Neural crest cell (in vitro differentiated cells): ENCODE measurements around the gene LACTBL1. TPM values are rescaled to one million over a fixed set of nuclear protein-coding genes. Genes with fewer than 3 reads are reported as not detected.
A peak's percentile ranks its signal among the peaks of the same experiment; 100 is the strongest.

Experiments used
- DNase-seq: peaks from one replicate; pipeline ENCODE4 v3.0.0; 2021; ENCODE audit warnings: low read depth, mixed read lengths, low spot score
- H3K27ac Mint-ChIP-seq: one replicate; pipeline ENCODE4 v1.8.0; 2021; ENCODE audit warnings: mild to moderate bottlenecking, mixed read lengths; ENCODE audit not compliant: unreplicated experiment
- H3K27me3 Mint-ChIP-seq: 2 replicates; pipeline ENCODE4 v1.8.0; 2021; ENCODE audit warnings: low read depth, mild to moderate bottlenecking, mixed read lengths
- H3K36me3 Mint-ChIP-seq: 2 replicates; pipeline ENCODE4 v1.8.0; 2021; ENCODE audit warnings: low read depth, mild to moderate bottlenecking, mixed read lengths
- H3K4me1 Mint-ChIP-seq: 2 replicates; pipeline ENCODE4 v1.8.0; 2021; ENCODE audit warnings: mixed read lengths
- H3K4me3 Mint-ChIP-seq: one replicate; pipeline ENCODE4 v1.8.0; 2021; ENCODE audit warnings: mild to moderate bottlenecking, mixed read lengths
- H3K9me3 Mint-ChIP-seq: 2 replicates; pipeline ENCODE4 v1.8.0; 2021; ENCODE audit warnings: mixed read lengths
- total RNA-seq: library from RNA; stranded (reverse); gene quantifications from 2 replicates; pipeline ENCODE4 v1.2.1, GENCODE V29; 2021
- TF ChIP-seq, protein P1 (sequence below): fragments of 200-600 bp; sonication (generic); conservative IDR thresholded peaks from 2 replicates; pipeline ENCODE4 v1.5.0; 2021; ENCODE audit warnings: antibody characterized with exemption, mild to moderate bottlenecking

The LACTBL1 gene
- total RNA-seq, 1 donor from 2014 or later = not detected

DNA sequence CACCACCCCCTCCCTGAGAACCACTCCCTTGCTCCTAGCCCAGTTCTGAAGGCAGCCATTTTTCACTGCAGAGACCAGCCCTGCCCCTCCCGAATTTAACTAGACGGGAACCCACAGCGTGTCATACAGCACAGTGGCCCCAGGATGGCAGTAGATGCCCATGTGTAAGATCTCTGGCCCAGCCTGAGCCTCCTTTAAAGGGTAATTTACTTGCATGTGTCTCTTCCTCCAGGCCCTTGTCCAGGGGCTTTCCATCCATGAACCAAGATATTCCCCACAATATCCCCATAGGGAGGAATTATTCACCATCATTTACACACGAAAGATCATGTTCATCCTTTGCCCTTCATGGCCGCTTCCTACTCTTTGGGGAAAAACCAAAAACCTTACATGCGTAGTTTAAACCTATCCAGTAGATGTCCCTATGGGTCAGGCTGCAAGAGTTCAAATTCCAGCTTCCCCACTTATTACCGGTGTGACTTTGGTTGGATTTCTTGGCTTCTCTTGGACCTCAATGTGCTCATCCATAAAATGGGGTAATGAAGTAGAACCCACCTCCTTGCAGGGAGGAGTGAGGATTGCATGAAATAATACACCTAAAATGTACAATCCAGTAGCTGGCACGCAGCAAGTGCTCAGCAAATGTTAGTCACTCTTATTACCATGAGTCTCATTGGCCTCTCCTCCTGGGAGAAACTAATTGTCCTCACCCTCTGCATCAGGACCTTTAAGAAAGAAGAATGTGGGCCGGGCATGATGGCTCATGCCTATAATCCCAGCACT lies 4.0 kb upstream of the LACTBL1 start:
- Mint-ChIP-seq H3K9me3 (no peaks in the 10 kb centered on the region), H3K36me3 (no peaks in the 10 kb centered on the region), H3K4me3 (no peak overlapping the region), H3K27me3 (peaks cover 5% of the 10 kb centered on the region), H3K27ac (no peak overlapping the region), H3K4me1 (peaks cover 9% of the 10 kb centered on the region)
- peak; percentile 63 for DNase-seq
- TF ChIP-seq, protein P1, sequence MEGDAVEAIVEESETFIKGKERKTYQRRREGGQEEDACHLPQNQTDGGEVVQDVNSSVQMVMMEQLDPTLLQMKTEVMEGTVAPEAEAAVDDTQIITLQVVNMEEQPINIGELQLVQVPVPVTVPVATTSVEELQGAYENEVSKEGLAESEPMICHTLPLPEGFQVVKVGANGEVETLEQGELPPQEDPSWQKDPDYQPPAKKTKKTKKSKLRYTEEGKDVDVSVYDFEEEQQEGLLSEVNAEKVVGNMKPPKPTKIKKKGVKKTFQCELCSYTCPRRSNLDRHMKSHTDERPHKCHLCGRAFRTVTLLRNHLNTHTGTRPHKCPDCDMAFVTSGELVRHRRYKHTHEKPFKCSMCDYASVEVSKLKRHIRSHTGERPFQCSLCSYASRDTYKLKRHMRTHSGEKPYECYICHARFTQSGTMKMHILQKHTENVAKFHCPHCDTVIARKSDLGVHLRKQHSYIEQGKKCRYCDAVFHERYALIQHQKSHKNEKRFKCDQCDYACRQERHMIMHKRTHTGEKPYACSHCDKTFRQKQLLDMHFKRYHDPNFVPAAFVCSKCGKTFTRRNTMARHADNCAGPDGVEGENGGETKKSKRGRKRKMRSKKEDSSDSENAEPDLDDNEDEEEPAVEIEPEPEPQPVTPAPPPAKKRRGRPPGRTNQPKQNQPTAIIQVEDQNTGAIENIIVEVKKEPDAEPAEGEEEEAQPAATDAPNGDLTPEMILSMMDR = peak; percentile 83

DNA sequence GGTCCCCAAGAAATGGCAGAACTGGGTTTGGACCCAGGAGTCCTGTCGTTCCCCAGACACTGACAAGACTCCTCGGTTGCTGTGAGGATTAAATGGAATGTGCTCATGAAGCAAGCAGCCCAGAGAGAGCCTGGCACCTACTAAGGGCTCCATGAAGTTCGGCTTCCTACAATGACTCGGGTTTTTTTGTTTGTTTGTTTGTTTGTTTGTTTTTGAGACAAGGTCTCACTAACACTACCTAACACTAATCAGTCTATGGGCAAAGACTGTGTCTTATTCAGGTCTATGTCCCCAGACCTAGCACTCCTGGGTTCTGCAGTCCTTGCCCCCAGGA lies 3.4 kb upstream of the LACTBL1 start:
- no peak for DNase-seq
- Mint-ChIP-seq H3K9me3 (no peaks in the 10 kb centered on the region), H3K36me3 (no peaks in the 10 kb centered on the region), H3K27ac (no peak overlapping the region), H3K4me3 (no peak overlapping the region), H3K4me1 (peaks cover 15% of the 10 kb centered on the region), H3K27me3 (peaks cover 9% of the 10 kb centered on the region)
- TF ChIP-seq, protein P1 = no peak

DNA sequence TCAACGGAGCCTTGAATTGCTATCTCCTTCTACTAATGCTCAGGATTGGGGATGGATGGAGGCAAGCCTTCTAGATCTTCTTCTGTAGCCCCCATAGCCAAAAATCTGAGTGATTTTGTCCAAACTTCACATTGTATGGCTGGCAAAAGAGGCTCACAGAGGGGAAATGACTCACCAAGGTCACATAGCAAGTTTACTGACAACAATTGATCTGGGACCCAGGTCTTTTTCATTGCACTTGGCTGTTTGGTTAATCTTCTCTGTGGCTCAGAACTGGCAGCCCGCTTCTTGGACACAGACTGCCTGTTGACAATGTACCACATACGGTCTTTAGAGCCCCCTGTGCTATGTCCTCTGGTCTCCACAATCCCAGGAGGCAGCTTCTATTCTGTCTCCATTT lies 3.0 kb upstream of the LACTBL1 start:
- Mint-ChIP-seq H3K27ac (no peak overlapping the region), H3K9me3 (no peaks in the 10 kb centered on the region), H3K36me3 (no peaks in the 10 kb centered on the region), H3K4me1 (peaks cover 15% of the 10 kb centered on the region), H3K4me3 (no peak overlapping the region), H3K27me3 (peaks cover 12% of the 10 kb centered on the region)
- TF ChIP-seq, protein P1 = no peak
- no peak for DNase-seq

DNA sequence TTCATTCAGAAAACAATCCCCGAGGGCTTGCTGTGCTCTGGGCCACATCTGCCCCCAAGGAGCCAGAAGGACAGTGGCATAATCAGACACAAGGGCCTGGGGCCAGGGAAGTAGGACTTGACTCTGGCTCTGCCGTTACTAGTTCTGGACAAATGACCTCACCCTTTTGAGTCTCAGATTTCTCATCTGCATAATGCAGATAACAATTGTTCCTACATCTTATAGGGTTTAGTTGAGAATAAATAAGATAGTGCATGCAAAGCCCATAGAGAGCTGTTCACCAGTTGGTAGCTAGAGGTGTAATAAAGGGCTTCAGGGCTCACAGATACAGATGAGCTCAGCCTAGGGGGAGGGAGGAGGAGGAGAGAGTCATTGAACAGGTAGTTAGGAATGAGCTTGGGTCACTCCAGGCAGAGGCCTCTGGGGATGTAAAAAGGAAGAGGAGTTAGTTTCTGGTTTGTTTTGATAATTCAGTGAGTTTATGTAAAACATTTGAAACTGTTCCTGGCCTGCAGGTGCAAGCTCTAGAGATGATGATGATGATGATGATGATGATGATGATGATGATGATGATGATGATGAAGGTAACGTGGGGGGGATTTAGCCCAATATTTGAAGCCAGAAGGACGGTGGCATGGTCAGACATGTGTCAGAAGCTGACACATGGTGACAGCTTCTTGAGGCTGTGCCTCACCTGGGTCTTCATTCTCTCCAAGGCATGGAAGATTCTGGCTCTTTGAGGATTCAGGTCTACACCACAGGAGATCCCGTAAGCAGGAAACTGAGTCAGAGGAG lies 858 bp downstream of the LACTBL1 start:
- Mint-ChIP-seq H3K27ac (peak overlapping the region; percentile 48), H3K9me3 (no peaks in the 10 kb centered on the region), H3K36me3 (no peaks in the 10 kb centered on the region), H3K4me1 (peaks cover 15% of the 10 kb centered on the region), H3K4me3 (no peak overlapping the region), H3K27me3 (peaks cover 33% of the 10 kb centered on the region)
- TF ChIP-seq, protein P1 = no peak
- DNase-seq = no peak

DNA sequence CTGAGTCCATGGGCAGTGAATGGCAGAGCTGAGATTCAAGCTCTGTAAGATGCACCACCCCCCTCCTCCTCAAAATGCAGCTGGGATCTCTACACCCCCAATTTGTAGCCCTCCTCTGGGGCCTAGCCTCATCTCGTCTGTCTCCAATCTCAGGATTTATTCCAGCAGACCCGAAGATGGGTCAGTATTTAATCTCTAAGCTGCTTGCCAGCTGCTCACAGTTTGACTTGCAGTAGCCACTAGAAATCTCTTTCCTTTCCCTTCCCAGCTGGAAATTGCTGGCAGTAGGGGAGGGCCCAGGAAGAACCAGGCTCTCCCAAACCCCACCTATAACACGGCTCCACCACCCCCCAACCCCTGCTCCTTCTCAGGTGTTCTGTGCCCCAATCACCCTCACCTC lies 1.5 kb downstream of the LACTBL1 start:
- Mint-ChIP-seq H3K27me3 (peaks cover 40% of the 10 kb centered on the region), H3K36me3 (peaks cover 6% of the 10 kb centered on the region), H3K4me1 (peaks cover 9% of the 10 kb centered on the region), H3K27ac (peak overlapping the region; percentile 48), H3K9me3 (peaks cover 6% of the 10 kb centered on the region), H3K4me3 (no peak overlapping the region)
- no peak for DNase-seq
- TF ChIP-seq, protein P1 = no peak
